Raji (cell line): Measurements from ENCODE around the gene SRBD1.

Source experiments
- POLR2A ChIP-seq: IDR thresholded peaks from 2 replicates; pipeline ENCODE4 v1.6.1; 2011; ENCODE audit warnings: low read depth, low read length, control low read depth; ENCODE audit not compliant: insufficient read depth

The SRBD1 gene

GRCh38 chr2:45611020-45611859 lies at the start of gene SRBD1:
Gene SRBD1, minus strand, starts transcription at chr2:45611267. Its CDS starts 5,826 bp downstream, at chr2:45605441.
- TF ChIP-seq POLR2A = peak; percentile 80

- no peak for TF ChIP-seq POLR2A
These were observed 43.2 kb upstream of the SRBD1 start for GRCh38 chr2:45654250-45654649.

GRCh38 chr2:45653122-45653913 lies 42.3 kb upstream of the SRBD1 start:
- TF ChIP-seq POLR2A = no peak

GRCh38 chr2:45652090-45653031 lies 41.3 kb upstream of the SRBD1 start:
- peak; percentile 36; the same call in 1 of the 2 replicates for TF ChIP-seq POLR2A

- TF ChIP-seq POLR2A = no peak
These were observed 40.5 kb upstream of the SRBD1 start, which contains the start of gene PRKCE for GRCh38 chr2:45651415-45652089. Gene PRKCE, plus strand, starts transcription at chr2:45651675.

- TF ChIP-seq POLR2A = peak; percentile 81
These were observed 39.9 kb upstream of the SRBD1 start for GRCh38 chr2:45650851-45651414.

- 0 out of 2 replicates have a peak, but pooled peaks have one; percentile 40 for TF ChIP-seq POLR2A
These were observed 39.1 kb upstream of the SRBD1 start for GRCh38 chr2:45649858-45650811.

- no peak for TF ChIP-seq POLR2A
These were observed 38.4 kb upstream of the SRBD1 start for GRCh38 chr2:45649462-45649857.

- TF ChIP-seq POLR2A = no peak
These were observed 37.6 kb upstream of the SRBD1 start for GRCh38 chr2:45648636-45649035.

- no peak for TF ChIP-seq POLR2A
These were observed 37.0 kb upstream of the SRBD1 start for GRCh38 chr2:45647986-45648520.

GRCh38 chr2:45647356-45647755 lies 36.3 kb upstream of the SRBD1 start:
- TF ChIP-seq POLR2A = no peak

GRCh38 chr2:45646289-45646688 lies 35.2 kb upstream of the SRBD1 start:
- no peak for TF ChIP-seq POLR2A

GRCh38 chr2:45643543-45644542 lies 32.8 kb upstream of the SRBD1 start:
- no peak for TF ChIP-seq POLR2A
